Activated T-cell treated with anti-CD3 and anti-CD28 coated beads, Interleukin-2, amount 50 U/mL, for 72 hours (primary cell): ENCODE data around the gene SPG7. TPM values are rescaled to one million over a fixed set of nuclear protein-coding genes. Genes with fewer than 3 reads are reported as not detected.
"Not testable (repeated sequence)": the region's sequence is repeated elsewhere in the genome, so short reads cannot be mapped to it uniquely, and the experiment has no call there.

Source experiments
- ATAC-seq, 2 donors: fragments of 150-1000 bp; cut with Tn5 transposase; replicated peaks in 1 of 2; 2 replicates each; pipeline ENCODE4 v1.10.0; 2021; ENCODE audit warnings: moderate library complexity in 2 of 2, mild to moderate bottlenecking in 1 of 2
- DNase-seq, 2 donors: peaks; one replicate each; pipeline ENCODE4 v3.0.0; 2021 to 2022; ENCODE audit warnings: mixed read lengths in 1 of 2
- H3K27ac Mint-ChIP-seq: one replicate; pipeline ENCODE4 v1.8.0; 2022; ENCODE audit warnings: mild to moderate bottlenecking, moderate library complexity, mixed read lengths
- H3K27me3 Mint-ChIP-seq: one replicate; pipeline ENCODE4 v1.8.0; 2022; ENCODE audit warnings: low read depth, mixed read lengths
- H3K36me3 Mint-ChIP-seq, 2 donors: one replicate each; pipeline ENCODE4 v1.8.0; 2022; ENCODE audit warnings: mixed read lengths in 2 of 2, mild to moderate bottlenecking in 1 of 2; ENCODE audit not compliant: insufficient read depth in 2 of 2
- H3K4me1 Mint-ChIP-seq: one replicate; pipeline ENCODE4 v1.8.0; 2022; ENCODE audit warnings: low read depth, mixed read lengths
- H3K4me3 Mint-ChIP-seq, 2 donors: one replicate each; pipeline ENCODE4 v1.8.0; 2022; ENCODE audit warnings: mild to moderate bottlenecking in 2 of 2, mixed read lengths in 2 of 2, moderate library complexity in 2 of 2
- H3K9me3 Mint-ChIP-seq, 2 donors: one replicate each; pipeline ENCODE4 v1.8.0; 2022; ENCODE audit warnings: mixed read lengths in 2 of 2
- total RNA-seq, 2 donors: library from RNA; stranded (reverse); gene quantifications; one replicate each; pipeline ENCODE4 v1.2.3, GENCODE V29; 2022

SPG7 gene
- total RNA-seq, 2 donors from 2014 or later: 67.4 to 82.1 TPM

DNA sequence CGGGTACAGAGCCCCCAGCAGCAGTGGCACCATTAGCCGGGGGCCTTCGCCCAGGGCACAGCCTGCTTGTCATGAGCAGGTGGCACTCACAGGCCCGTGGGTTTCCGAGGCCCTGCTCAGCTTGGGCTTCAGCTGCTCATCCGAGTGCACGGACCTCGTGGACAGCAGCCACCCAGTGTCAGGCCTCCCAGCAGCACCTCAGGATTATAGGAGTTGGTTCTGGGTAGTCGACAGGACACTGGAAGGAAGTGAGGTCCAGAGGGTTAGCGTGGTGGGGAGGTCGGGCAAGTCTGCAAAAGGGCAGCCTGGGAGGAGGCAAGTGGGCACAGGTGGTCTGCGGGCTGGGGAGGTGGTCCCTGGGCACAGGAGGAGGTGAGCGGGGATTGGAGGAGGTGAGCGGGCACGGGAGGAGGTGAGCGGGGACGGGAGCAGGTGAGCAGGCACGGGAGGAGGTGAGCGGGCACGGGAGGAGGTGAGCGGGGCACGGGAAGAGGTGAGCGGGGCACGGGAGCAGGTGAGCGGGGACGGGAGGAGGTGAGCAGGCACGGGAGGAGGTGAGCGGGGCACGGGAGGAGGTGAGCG, 62.2 kb downstream of the SPG7 start:
- Mint-ChIP-seq H3K36me3 (peaks cover 0 to 3% of the 10 kb centered on the region in 2 donors), H3K4me1 (peaks cover 12% of the 10 kb centered on the region), H3K27ac (no peak overlapping the region), H3K9me3 (no peaks in the 10 kb centered on the region), H3K4me3 (no peak overlapping the region), H3K27me3 (peaks cover 8% of the 10 kb centered on the region)
- no peak for DNase-seq
- ATAC-seq: no peak

DNA sequence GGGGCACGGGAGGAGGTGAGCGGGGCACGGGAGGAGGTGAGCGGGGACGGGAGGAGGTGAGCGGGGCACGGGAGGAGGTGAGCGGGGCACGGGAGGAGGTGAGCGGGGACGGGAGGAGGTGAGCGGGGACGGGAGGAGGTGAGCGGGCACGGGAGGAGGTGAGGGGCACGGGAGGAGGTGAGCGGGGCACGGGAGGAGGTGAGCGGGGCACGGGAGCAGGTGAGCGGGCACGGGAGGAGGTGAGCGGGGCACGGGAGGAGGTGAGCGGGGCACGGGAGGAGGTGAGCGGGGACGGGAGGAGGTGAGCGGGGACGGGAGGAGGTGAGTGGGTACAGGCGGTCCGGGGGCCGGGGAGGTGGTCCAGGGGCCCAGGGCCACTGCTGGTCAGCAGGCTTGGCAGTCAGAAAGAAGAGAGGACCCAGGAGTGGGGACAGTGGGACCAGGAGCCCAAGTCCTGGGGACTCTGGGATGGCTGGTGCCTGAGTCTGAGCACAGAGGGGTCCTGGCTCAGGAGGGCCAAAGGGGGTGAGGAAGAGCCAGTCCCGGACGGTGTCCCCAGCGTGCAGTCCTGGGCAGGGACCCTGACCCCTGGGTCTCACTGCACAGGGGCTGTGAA, 62.9 kb downstream of the SPG7 start:
- not testable (repeated sequence) for H3K9me3 Mint-ChIP-seq, DNase-seq, H3K4me1 Mint-ChIP-seq, H3K36me3 Mint-ChIP-seq, H3K4me3 Mint-ChIP-seq, H3K27me3 Mint-ChIP-seq, H3K27ac Mint-ChIP-seq, ATAC-seq

DNA sequence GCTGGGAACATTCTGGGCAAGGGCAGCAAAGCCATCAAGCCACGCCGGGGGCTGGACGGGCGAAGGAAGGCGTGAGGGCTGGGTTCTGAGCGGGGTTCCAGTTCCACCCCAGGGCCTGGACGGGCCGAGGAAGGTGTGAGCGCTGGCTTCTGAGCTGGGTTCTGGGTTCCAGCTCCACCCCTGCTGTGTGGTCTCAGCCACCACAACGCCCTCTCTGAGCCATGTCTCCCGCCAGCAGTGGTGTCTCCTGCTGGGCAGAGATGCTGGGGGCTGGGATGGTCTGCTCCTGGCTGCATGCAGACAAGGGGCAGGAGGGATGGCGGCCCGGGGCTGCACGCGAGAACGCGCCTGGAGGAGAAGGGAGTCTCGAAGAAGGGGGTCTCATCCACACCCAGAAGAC, 63.4 kb downstream of the SPG7 start:
- no peak overlapping the region for H3K4me3 Mint-ChIP-seq
- H3K27me3 Mint-ChIP-seq: peaks cover 8% of the 10 kb centered on the region
- no peak overlapping the region for H3K27ac Mint-ChIP-seq
- peaks cover 0 to 3% of the 10 kb centered on the region in 2 donors for H3K36me3 Mint-ChIP-seq
- no peak for DNase-seq
- no peak for ATAC-seq
- H3K4me1 Mint-ChIP-seq: no peaks in the 10 kb centered on the region
- no peaks in the 10 kb centered on the region for H3K9me3 Mint-ChIP-seq

DNA sequence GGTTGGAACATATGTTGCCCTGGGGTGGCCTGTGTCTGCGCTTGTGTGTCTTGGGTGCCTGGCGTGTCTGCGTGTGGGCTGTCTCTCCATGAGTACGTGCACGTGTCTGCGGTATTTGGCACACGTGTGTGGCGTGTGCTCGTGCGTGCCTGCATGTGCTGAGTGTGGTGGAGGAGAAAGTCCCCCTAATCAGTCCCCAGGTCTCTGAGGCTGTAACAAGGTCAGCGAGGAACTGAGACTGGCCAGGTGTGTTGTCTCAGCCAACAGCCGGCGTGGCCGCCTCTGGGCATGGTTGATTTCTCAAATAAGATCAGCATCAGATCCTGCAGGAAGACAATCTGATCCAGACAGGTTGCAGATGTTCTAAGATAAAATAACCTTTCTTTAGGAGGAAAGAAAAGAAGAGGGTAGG, 63.9 kb downstream of the SPG7 start:
- peaks cover 0 to 3% of the 10 kb centered on the region in 2 donors for H3K36me3 Mint-ChIP-seq
- H3K9me3 Mint-ChIP-seq: no peaks in the 10 kb centered on the region
- H3K4me3 Mint-ChIP-seq: no peak overlapping the region
- H3K27ac Mint-ChIP-seq: no peak overlapping the region
- peaks cover 8% of the 10 kb centered on the region for H3K27me3 Mint-ChIP-seq
- ATAC-seq (no peak), DNase-seq (no peak)
- no peaks in the 10 kb centered on the region for H3K4me1 Mint-ChIP-seq

DNA sequence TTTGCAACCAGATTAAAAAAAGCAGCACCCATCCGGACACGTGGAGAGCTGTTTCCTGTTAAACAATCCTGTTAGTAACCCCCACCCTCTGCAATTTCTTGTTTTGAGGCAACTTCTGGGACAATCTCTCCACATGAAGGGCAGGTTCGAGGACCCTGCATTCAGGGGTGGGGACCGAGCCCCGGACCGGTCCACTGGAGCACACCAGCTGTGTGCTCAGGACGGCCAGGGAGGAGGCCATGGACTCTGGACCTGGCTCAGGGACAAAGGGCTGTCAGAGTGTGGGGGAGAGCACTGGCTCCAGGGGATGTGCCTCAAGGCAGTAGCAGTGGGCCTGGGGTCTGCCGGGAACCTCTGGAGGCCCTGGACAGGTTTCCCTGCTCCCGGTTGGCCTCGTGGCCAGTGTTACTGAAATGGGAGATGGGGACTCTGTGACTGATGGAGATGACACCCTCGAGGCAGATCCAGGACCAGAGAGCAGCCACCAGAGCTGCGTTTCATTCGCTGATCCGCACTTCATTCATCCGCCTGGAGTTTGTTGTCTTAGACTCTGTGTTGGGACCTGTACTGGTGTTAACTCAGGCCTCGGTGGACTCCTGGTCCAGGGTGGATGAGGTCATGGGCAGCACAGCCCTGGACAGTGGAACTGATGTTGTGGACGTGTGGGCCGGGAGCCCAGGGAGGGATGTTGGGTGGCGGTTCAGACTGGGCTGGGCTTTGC, 64.4 kb downstream of the SPG7 start:
- Mint-ChIP-seq H3K4me1 (no peaks in the 10 kb centered on the region), H3K4me3 (peak overlapping the region in 1 of 2 donors; percentile 29)

DNA sequence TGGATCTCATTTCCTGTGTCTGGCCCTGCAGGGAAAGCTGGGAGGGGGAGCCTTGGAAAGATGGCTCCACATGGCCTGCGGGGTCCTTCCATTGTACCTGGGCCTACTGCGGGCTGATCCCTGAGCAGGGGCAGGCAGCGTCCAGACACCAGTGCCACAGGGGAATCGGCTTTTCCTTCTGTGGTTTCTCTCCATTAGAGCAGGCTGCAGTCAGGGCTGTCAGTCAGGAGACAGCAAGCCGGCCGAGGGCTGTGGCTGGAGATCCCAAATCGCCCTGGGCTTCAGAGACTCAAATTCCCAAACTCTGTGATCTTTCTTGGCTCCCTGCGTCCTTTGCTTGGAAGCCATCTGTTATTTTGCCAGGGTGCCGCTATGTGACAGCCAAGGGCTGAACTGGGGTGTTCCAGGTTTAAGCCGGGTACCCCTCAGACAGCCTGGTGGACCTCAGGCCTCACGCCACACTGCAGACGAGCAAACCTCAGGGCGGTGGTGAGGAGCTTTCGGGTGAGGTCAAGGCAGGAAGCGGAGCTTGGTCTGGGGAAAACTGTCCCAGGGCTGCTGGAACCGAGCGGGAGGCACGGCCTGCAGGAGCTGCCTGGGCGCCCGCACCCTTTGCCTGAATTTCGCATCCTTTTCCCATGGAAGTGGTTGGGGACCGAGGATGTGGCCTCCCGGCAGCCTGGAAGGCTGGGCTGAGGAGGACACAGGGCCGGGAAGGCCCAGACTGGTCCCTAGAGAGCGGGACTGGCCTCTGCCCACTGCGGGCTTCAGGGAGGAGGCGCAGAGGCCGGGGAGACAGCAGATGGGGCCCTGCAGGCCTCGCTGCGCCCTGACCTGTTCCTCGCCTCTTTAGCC, 65.8 kb downstream of the SPG7 start:
- DNase-seq: no peak
- Mint-ChIP-seq H3K9me3 (no peaks in the 10 kb centered on the region), H3K4me1 (no peaks in the 10 kb centered on the region), H3K36me3 (no peaks in the 10 kb centered on the region), H3K27ac (no peak overlapping the region), H3K27me3 (peaks cover 8% of the 10 kb centered on the region), H3K4me3 (peak overlapping the region; percentile 58 to 77)
- ATAC-seq: no peak

More for the DNA sequence above, 64.4 kb downstream of the SPG7 start:
- ATAC-seq (no peak), DNase-seq (no peak)
- no peak overlapping the region for H3K27ac Mint-ChIP-seq
- no peaks in the 10 kb centered on the region for H3K9me3 Mint-ChIP-seq
- peaks cover 0 to 1% of the 10 kb centered on the region in 2 donors for H3K36me3 Mint-ChIP-seq
- peaks cover 8% of the 10 kb centered on the region for H3K27me3 Mint-ChIP-seq

DNA sequence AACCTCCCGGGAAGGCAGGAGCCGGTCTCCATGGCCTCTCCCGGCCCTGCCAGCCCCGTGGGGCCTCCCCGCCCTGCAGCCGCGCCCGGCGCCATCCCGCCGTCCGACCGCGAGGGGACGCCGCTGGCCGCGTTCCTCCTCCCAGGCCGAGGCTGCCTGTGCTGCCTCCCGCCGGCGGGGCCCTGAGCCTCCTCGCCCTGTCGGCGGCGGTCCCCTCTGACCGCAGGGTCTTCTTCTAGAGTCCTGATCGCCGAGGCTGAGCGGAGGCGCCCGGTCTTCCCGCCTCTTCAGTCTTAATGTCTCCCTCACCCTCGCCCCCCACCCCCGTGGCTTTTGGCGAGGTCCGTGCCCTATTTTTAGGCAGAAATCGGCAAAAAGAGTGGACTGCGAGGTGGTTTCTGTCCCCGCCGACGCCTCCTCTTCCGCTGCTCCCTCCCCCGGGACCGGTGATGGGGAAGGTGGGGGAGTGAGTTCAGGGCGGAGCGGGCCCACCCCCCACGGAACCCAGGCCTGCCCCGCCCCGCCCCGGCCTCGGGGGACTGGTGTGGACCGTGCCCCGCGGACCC, 66.6 kb downstream of the SPG7 start:
- H3K4me3 Mint-ChIP-seq: peak overlapping the region; percentile 74 to 77
- H3K27me3 Mint-ChIP-seq: peaks cover 8% of the 10 kb centered on the region
- H3K36me3 Mint-ChIP-seq: no peaks in the 10 kb centered on the region
- H3K27ac Mint-ChIP-seq: no peak overlapping the region
- no peaks in the 10 kb centered on the region for H3K4me1 Mint-ChIP-seq
- DNase-seq (peak; percentile 74 to 81), ATAC-seq (peak; percentile 66 to 83)
- no peaks in the 10 kb centered on the region for H3K9me3 Mint-ChIP-seq

DNA sequence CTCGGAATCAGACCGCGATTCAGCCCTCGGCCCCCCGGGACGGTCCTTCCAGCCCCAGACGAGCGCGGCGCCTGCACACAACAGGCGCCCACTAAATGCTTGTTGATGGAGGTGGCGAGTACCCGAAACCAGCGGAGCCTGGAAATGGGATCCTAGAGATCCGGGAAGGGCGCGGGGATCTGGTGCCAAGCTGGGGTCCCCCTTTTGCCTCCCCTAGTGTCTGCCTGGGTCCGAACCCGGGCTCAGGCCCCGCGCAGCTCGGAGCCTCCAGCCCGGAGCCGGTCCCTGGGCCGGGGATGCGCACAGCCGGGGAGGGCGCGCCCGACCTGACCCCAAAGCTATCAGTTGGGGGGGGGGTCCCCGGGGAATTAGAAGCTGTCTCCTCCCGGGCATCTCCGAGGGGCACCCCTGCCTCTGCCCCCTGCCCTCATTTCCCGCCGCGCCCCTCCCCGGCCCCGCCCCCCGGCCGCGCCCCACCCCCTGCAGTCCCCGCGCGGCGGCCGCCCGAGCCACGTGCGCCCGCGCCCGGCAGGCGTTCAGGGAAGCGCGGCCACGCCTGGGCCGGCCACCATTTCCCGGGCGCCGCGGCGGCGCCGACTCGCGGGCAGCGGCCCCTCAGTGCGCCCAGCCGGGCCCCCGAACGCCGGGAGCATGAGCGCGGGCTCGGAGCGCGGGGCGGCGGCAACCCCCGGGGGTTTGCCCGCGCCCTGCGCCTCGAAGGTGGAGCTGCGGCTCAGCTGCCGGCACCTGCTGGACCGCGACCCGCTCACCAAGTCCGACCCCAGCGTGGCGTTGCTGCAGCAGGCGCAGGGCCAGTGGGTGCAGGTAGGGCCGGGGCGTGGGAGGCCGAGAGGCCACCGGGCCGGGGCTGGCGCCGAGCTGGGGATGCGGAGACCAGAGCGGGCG, 67.3 kb downstream of the SPG7 start, which contains the start of gene CPNE7:
Gene CPNE7 (plus strand): TSS at position 512 of the 906 bp plus-strand sequence. CDS start 140 bp downstream, at position 652.
- Mint-ChIP-seq H3K4me3 (peak within 1 kb of the TSS; percentile 74 to 77), H3K27me3 (peaks cover 8% of the 10 kb centered on the region), H3K9me3 (no peaks in the 10 kb centered on the region), H3K27ac (no peak within 1 kb of the TSS), H3K36me3 (no peaks in the 10 kb centered on the region), H3K4me1 (no peaks in the 10 kb centered on the region)
- ATAC-seq: peak; percentile 24 to 34
- peak in 1 of 2 donors; percentile 33 for DNase-seq

DNA sequence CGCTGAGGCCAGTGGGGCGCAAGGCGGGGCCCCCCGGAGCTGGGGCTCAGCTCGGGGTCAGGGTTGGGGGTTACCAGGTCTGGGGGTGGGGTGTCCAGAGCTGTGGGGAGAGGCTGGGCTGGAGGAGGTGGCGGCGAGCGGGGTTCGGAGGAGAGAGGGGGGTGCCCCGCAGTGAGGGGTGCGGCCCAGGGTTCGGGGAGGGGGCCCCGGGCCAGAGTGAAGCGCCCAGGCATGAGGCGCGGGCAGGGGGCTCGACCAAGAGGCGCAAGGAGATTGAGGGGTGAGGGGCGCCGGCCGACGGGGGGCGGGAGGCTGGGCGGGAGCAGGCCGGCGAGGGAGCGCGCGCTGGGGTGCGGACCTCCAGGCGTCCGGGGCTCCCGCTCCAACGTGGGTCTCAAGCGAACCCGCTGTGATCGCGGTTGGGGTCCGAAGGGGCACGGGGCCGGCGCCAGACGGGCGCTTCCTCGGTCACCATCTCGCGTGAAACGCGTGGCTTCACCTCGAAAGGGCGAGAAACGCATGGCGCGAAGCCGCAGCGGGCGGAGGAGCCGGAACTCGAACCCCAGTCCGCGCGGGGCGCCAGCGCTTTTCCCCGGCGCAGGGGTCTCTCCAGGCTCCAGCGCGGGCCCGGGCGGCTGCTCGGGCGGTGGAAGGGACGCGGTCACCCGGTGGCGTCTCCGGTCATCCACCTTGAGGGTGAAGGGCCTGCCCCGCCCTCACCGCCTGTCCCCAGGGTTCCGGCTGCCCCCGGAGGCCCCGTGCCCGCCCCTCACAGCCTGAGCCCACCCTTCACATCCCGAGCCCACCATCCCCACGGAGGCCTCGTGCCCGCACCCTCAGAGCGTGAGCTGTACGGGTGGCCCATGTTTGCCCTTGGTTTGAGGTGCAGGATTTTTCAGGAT, 68.2 kb downstream of the SPG7 start:
- DNase-seq (no peak), ATAC-seq (no peak)
- Mint-ChIP-seq H3K4me1 (no peaks in the 10 kb centered on the region), H3K36me3 (no peaks in the 10 kb centered on the region), H3K4me3 (peak overlapping the region in 1 of 2 donors; percentile 27), H3K9me3 (no peaks in the 10 kb centered on the region), H3K27me3 (peaks cover 8% of the 10 kb centered on the region), H3K27ac (no peak overlapping the region)

DNA sequence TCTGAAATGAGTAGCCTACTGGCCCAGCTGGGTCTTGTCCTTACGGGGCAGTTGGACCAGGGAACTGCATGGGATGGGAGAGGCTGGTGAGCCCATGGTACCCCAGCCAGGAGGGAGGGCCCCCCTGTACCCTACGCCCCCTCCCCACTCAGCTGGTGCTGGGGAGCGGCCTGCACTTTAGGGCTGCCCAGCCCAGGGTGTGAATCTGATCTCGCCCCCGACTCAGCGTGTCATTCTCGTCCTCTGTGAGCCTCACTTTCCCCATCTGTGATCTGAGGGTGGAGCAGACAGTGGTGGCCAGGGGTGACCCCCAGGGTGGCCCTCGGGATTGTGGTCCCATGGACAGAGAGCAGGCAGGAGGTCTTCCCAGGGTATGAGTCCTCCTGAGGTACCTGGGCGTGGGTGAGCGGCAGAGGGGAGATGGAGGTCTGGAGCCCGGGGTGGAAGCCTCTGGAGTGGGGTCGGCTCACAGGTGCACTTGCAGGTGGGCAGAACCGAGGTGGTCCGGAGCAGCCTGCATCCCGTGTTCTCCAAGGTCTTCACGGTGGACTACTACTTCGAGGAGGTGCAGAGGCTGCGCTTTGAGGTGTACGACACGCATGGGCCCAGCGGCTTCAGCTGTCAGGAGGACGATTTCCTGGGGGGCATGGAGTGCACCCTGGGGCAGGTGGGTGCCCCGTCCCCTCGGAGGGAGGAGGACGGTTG, 69.0 kb downstream of the SPG7 start:
- H3K36me3 Mint-ChIP-seq: no peaks in the 10 kb centered on the region
- DNase-seq (no peak), ATAC-seq (no peak)
- no peak overlapping the region for H3K27ac Mint-ChIP-seq
- no peaks in the 10 kb centered on the region for H3K9me3 Mint-ChIP-seq
- peaks cover 8% of the 10 kb centered on the region for H3K27me3 Mint-ChIP-seq
- no peaks in the 10 kb centered on the region for H3K4me1 Mint-ChIP-seq
- peak overlapping the region in 1 of 2 donors; percentile 5 for H3K4me3 Mint-ChIP-seq

DNA sequence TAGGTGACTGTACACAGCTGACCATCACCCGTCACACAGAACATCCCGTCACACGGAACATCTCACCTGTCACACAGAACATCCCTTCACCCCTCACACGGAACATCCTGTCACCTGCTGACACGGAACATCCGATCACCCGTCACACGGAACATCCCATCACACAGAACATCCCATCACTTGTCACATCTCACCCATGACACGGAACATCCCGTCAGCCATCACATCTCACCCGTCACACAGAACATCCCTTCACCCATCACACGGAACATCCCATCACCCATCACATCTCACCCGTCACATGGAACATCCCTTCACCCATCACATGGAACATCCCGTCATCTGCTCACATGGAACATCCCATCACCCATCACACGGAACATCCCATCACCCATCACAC, 71.1 kb downstream of the SPG7 start:
- no peaks in the 10 kb centered on the region for H3K9me3 Mint-ChIP-seq
- H3K27ac Mint-ChIP-seq: no peak overlapping the region
- no peaks in the 10 kb centered on the region for H3K27me3 Mint-ChIP-seq
- H3K4me3 Mint-ChIP-seq: no peak overlapping the region
- H3K4me1 Mint-ChIP-seq: no peaks in the 10 kb centered on the region
- no peak for ATAC-seq
- no peak for DNase-seq
- H3K36me3 Mint-ChIP-seq: no peaks in the 10 kb centered on the region
